Pons (tissue), 1 donor: ENCODE data around the gene AFF2.
A peak's percentile ranks its signal among the peaks of the same experiment; 100 is the strongest.

Source experiments
- DNase-seq: peaks from one replicate; pipeline ENCODE4 v3.0.0-alpha.2; 2016; ENCODE audit warnings: low spot score

AFF2 gene

GRCh38 chrX:149007423-149007822 is 507.0 kb downstream of the AFF2 start:
- no peak for DNase-seq

- DNase-seq, result no peak
These were observed 509.8 kb downstream of the AFF2 start for GRCh38 chrX:149010013-149010852.

GRCh38 chrX:149010853-149011224 is 510.4 kb downstream of the AFF2 start:
- DNase-seq, result no peak

DNA sequence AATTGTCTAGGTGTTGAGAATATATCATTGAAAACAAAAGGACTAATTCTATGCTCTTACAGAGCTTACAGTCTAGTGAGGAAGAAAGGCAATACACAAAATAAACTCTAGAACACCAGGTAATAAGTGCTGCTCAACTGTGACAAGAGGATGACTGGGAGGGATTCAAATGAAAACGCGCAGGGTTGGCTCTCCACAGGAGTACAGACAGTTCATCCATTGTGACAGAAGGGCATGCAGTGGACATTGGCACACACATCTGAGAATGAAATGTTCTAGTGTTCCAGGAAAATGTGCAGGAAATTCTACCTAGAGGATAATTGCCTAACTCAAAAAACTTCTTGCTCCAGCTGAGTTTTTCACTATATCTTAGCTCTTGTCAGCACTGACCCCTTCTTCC is 512.7 kb downstream of the AFF2 start:
- no peak for DNase-seq

DNA sequence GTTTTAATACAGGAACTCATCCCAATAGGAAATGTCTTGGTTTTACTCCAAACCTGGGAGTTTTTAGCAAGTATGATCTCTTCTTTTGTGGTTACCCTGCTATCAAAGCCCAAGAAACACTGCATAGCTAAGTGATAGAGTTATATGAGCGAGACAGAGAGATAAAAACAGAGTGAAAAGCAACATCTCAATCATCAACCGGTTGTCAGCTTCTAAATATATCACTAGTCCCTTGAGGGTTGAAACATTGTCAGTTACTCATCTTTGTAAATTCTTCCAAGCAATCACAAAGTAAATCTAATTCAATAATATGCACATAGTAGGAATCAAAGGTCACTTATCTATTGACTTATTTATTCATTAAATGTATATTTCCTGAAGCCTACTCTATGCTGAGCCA is 520.7 kb downstream of the AFF2 start:
- no peak for DNase-seq

GRCh38 chrX:149022485-149022884 is 522.1 kb downstream of the AFF2 start:
- DNase-seq, result no peak

- no peak for DNase-seq
These were observed 532.0 kb downstream of the AFF2 start for GRCh38 chrX:149032449-149032848.

GRCh38 chrX:149036086-149036485 is 535.7 kb downstream of the AFF2 start:
- peak; percentile 32 for DNase-seq

DNA sequence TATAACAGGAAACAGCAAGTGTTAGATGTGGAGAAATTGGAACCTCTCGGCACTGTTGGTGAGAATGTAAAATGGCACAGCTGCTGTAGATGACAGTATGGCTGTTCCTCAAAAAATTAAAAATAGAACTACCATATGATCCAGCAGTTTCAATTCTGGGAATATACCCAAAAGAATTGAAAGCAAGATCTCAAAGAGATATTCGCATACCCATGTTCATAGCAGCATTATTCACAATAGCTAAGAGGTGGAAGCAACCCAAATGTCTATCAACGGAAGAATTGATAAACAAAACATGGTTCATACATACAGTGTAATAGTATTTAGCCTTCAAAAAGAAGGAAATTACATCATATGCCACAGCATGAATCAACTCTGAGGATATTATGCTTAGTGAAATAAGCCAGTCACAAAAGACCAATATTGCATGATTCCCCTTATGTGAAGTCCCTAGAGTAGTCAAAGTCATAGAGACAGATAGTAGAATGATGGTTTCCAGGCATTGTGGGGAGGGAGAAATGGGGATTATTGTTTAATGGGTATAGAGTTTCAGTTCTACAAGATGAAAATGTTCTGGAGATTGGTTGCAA is 537.0 kb downstream of the AFF2 start:
- DNase-seq, result no peak

DNA sequence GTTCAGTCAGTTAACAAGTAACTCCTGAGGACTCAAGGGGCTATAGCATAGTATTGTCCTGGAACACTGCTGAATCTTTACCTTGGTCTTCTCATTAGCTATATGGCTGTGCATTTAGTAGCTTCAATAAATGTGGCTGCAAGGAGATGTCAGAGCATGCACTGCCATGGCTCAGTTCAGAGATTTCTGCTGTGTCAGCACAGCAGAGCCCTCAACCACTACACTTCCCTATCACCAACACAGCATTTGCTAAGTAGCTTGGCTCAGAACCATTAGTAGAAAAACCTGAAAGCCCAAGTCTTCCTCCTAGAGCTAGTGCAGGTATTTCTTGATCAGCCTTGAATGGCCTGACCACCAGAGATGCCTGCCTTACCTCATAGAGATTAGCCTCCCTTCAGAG is 538.6 kb downstream of the AFF2 start:
- no peak for DNase-seq

DNA sequence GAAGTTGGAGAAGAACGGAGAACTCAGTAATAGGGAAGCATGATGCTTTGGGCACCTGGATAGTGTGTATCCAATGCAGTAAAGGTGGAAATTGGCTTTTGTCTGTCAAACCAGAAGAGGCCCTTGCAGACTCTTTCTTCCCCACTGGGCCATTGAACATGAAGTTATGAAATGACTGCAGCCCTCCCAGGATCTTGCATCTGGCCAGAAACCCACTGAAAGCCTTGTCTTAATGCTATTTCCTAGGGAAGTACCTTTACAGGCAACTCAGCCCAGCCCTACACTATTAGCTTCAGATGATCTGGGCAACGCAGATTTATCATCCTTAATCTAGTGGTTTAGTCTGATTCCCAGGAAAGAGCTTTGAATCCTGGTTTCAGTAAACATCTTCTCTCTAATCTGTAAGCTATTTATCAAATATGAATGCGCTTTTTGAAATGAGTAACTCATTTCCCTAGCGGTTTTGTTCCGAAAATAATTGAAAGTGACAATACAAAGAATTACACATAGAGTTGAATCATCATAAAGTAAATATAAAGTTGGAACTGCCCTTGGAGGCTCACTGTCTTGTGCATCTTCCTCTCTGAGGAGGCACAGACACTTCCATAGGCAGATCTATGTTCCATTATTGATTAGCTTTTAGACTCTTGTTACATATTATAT is 540.6 kb downstream of the AFF2 start:
- no peak for DNase-seq

- no peak for DNase-seq
These were observed 543.0 kb downstream of the AFF2 start for GRCh38 chrX:149043401-149043800.

- no peak for DNase-seq
These were observed 544.1 kb downstream of the AFF2 start for GRCh38 chrX:149044471-149044870.

- DNase-seq, result no peak
These were observed 545.3 kb downstream of the AFF2 start for GRCh38 chrX:149045645-149046210.
